Hepatocyte (in vitro differentiated cells): ENCODE results near the gene SCYGR1. TPM values are rescaled to one million over a fixed set of nuclear protein-coding genes. Genes with fewer than 3 reads are reported as not detected.

ENCODE experiments used
- DNase-seq: peaks from one replicate; pipeline ENCODE4 v3.0.0-alpha.2; 2016; ENCODE audit warnings: low spot score
- H2AFZ ChIP-seq: fragments of 200-600 bp; sonication (generic); 2 replicates; pipeline ENCODE4 v1.6.0; 2016; ENCODE audit warnings: antibody characterized with exemption, mild to moderate bottlenecking
- H3K27ac ChIP-seq: fragments of 200-600 bp; sonication (generic); 2 replicates; pipeline ENCODE4 v1.5.1; 2016; ENCODE audit warnings: mild to moderate bottlenecking
- H3K27me3 ChIP-seq: fragments of 200-600 bp; sonication (generic); 2 replicates; pipeline ENCODE4 v1.6.1; 2016
- H3K36me3 ChIP-seq: fragments of 200-600 bp; sonication (generic); replicated peaks from 2 replicates; pipeline ENCODE4 v1.5.1; 2016; ENCODE audit warnings: low read depth; ENCODE audit not compliant: insufficient read depth
- H3K4me1 ChIP-seq: fragments of 200-600 bp; sonication (generic); 2 replicates; pipeline ENCODE4 v1.5.1; 2016; ENCODE audit warnings: mild to moderate bottlenecking, moderate library complexity; ENCODE audit not compliant: insufficient read depth
- H3K4me2 ChIP-seq: fragments of 200-600 bp; sonication (generic); 2 replicates; pipeline ENCODE4 v1.6.0; 2016
- H3K4me3 ChIP-seq: fragments of 200-600 bp; sonication (generic); 2 replicates; pipeline ENCODE4 v1.5.1; 2016; ENCODE audit warnings: mild to moderate bottlenecking
- H3K79me2 ChIP-seq: fragments of 200-600 bp; sonication (generic); 2 replicates; pipeline ENCODE4 v1.6.0; 2017; ENCODE audit warnings: mild to moderate bottlenecking
- H3K9me2 ChIP-seq: fragments of 200-600 bp; sonication (generic); replicated peaks from 2 replicates; pipeline ENCODE4 v1.6.0; 2017; ENCODE audit warnings: mild to moderate bottlenecking; ENCODE audit not compliant: insufficient read depth
- H3K9me3 ChIP-seq: fragments of 200-600 bp; sonication (generic); 2 replicates; pipeline ENCODE4 v1.5.1; 2016; ENCODE audit warnings: low read depth, mild to moderate bottlenecking
- H4K20me1 ChIP-seq: fragments of 200-600 bp; sonication (generic); 2 replicates; pipeline ENCODE4 v1.6.0; 2016; ENCODE audit warnings: mild to moderate bottlenecking; ENCODE audit not compliant: insufficient read depth, poor library complexity, severe bottlenecking
- EZH2 ChIP-seq: fragments of 200-600 bp; sonication (generic); IDR thresholded peaks from 2 replicates; pipeline ENCODE4 v1.6.1; 2016; ENCODE audit warnings: antibody characterized with exemption, mild to moderate bottlenecking, borderline replicate concordance
- EZH2phosphoT487 ChIP-seq: fragments of 200-600 bp; sonication (generic); IDR thresholded peaks from one replicate; pipeline ENCODE4 v1.6.1; 2018; ENCODE audit warnings: antibody characterized with exemption, mild to moderate bottlenecking, low read depth, moderate library complexity; ENCODE audit not compliant: unreplicated experiment, severe bottlenecking
- WGBS: methylation state at CpG from one replicate; pipeline ENCODE4 v1.1.6; 2016; ENCODE audit warnings: low lambda C conversion rate; ENCODE audit errors: missing lambda C conversion rate; 5-methylcytosine and 5-hydroxymethylcytosine counted together
- polyA plus RNA-seq: library from polyadenylated mRNA; unstranded; fragments of >200 nt; fragmentation: Nextera tagmentation; extraction: Ambion mirVana; gene quantifications from 2 replicates; pipeline ENCODE4 v1.2.1, GENCODE V29; 2016
- total RNA-seq: library from RNA; depleted of rRNA; stranded (reverse); fragments of >200 nt; gene quantifications from 2 replicates; pipeline ENCODE4 v1.2.3, GENCODE V29; 2014
- TF ChIP-seq, protein P1 (sequence below): fragments of 200-600 bp; sonication (generic); IDR thresholded peaks from 2 replicates; pipeline ENCODE4 v1.5.1; 2016; ENCODE audit warnings: antibody characterized with exemption, mild to moderate bottlenecking; ENCODE audit not compliant: poor library complexity

SCYGR1 gene
- total and polyA plus RNA-seq, 2 experiments from 2014 or later = not detected

DNA sequence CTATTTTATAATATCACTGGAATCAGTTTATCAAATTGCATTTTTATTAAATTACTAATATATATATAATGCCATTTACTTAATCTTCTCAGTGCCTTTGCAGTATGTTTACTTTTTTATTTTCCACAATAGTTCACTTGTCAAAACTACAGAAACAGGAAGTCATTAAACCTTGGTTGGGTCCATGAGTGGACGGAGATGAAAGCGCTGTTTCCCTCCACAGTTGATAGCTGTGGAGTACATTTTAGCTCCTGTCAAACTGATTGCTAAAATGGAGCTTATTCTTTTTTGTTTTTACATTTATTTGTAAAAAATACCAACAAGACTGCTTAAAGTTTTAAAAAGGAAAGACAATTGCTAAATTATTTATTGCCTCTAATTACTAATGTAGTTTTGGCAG lies 43.5 kb downstream of the SCYGR1 start:
- 89% methylated on average over 2 of the region's 2 CpGs for WGBS
- H3K4me1 ChIP-seq = peaks cover 5% of the 10 kb centered on the region
- no peak for DNase-seq
- H3K4me3 ChIP-seq = no peak overlapping the region
- H3K79me2 ChIP-seq = no peaks in the 10 kb centered on the region
- H3K4me2 ChIP-seq = no peak overlapping the region
- no peaks in the 10 kb centered on the region for H3K27me3 ChIP-seq
- H3K9me3 ChIP-seq = no peaks in the 10 kb centered on the region
- H3K9me2 ChIP-seq = no peaks in the 10 kb centered on the region
- no peak overlapping the region for H3K27ac ChIP-seq
- no peaks in the 10 kb centered on the region for H3K36me3 ChIP-seq
- H2AFZ ChIP-seq = no peak overlapping the region
- TF ChIP-seq EZH2phosphoT487 (no peak), EZH2 (no peak)
- TF ChIP-seq, protein P1, sequence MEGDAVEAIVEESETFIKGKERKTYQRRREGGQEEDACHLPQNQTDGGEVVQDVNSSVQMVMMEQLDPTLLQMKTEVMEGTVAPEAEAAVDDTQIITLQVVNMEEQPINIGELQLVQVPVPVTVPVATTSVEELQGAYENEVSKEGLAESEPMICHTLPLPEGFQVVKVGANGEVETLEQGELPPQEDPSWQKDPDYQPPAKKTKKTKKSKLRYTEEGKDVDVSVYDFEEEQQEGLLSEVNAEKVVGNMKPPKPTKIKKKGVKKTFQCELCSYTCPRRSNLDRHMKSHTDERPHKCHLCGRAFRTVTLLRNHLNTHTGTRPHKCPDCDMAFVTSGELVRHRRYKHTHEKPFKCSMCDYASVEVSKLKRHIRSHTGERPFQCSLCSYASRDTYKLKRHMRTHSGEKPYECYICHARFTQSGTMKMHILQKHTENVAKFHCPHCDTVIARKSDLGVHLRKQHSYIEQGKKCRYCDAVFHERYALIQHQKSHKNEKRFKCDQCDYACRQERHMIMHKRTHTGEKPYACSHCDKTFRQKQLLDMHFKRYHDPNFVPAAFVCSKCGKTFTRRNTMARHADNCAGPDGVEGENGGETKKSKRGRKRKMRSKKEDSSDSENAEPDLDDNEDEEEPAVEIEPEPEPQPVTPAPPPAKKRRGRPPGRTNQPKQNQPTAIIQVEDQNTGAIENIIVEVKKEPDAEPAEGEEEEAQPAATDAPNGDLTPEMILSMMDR = no peak
- no peaks in the 10 kb centered on the region for H4K20me1 ChIP-seq

DNA sequence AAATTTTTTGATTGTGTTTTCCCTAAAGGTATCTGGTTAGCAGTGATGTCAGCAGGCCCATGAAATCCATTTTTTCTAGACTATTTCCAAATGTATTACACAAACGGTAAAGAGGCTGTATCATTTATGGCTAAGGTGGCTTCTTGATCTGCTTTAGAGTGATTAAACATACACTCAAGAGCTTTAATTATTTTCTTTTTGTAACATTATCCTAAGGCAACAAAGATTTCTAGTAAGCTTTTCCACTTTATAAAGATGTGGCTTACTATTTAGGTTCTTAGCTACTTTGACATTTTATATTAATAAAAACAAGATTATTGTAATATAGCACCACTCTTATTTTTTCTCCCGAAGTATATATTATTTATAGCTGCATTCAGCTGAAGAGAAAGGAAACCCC lies 46.2 kb downstream of the SCYGR1 start:
- H3K79me2 ChIP-seq = no peaks in the 10 kb centered on the region

DNA sequence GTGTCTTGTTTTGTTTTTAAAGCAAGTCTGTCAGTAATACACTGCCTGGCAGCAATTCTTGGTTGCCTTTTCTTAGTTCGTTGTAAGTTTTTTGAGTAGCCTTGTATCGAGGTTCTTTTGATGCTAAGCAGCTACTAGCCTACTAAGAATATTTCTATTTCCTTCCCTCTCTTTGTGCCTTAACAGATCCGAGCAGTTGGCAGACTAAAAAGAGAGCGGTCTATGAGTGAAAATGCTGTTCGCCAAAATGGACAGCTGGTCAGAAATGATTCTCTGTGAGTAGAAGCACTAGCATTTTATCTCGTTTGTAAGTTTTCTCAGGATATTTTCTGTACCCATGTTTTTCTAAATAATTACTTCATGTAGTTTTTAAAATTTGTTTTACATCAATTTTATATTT lies 47.6 kb downstream of the SCYGR1 start:
- Histone ChIP-seq H3K4me1 (peaks cover 5% of the 10 kb centered on the region), H3K9me3 (no peaks in the 10 kb centered on the region), H3K27ac (no peak overlapping the region), H3K4me3 (no peak overlapping the region), H3K27me3 (no peaks in the 10 kb centered on the region), H4K20me1 (no peaks in the 10 kb centered on the region), H3K79me2 (no peaks in the 10 kb centered on the region), H3K4me2 (no peak overlapping the region), H2AFZ (no peak overlapping the region), H3K36me3 (no peaks in the 10 kb centered on the region), H3K9me2 (no peaks in the 10 kb centered on the region)
- DNase-seq = no peak
- 78% methylated on average over 6 of the region's 6 CpGs for WGBS
- no peak for TF ChIP-seq EZH2phosphoT487
- no peak for TF ChIP-seq EZH2
- TF ChIP-seq, protein P1 = no peak

More for the DNA sequence above, 46.2 kb downstream of the SCYGR1 start:
- 92% methylated on average over 2 of the region's 2 CpGs for WGBS
- no peaks in the 10 kb centered on the region for H3K36me3 ChIP-seq
- H3K9me3 ChIP-seq = no peaks in the 10 kb centered on the region
- H3K4me1 ChIP-seq = peaks cover 5% of the 10 kb centered on the region
- no peaks in the 10 kb centered on the region for H3K9me2 ChIP-seq
- H4K20me1 ChIP-seq = no peaks in the 10 kb centered on the region
- no peak overlapping the region for H3K27ac ChIP-seq
- no peak overlapping the region for H3K4me3 ChIP-seq
- H3K27me3 ChIP-seq = no peaks in the 10 kb centered on the region
- DNase-seq = no peak
- H3K4me2 ChIP-seq = no peak overlapping the region
- TF ChIP-seq EZH2phosphoT487 (no peak), EZH2 (no peak)
- TF ChIP-seq, protein P1 = no peak
- no peak overlapping the region for H2AFZ ChIP-seq
